ENCODE measurements around the gene TMED7.

TMED7 gene

GRCh38 chr5:115579216-115579615 is 46.6 kb downstream of the TMED7 start:
- DNase-seq: no peak

DNA sequence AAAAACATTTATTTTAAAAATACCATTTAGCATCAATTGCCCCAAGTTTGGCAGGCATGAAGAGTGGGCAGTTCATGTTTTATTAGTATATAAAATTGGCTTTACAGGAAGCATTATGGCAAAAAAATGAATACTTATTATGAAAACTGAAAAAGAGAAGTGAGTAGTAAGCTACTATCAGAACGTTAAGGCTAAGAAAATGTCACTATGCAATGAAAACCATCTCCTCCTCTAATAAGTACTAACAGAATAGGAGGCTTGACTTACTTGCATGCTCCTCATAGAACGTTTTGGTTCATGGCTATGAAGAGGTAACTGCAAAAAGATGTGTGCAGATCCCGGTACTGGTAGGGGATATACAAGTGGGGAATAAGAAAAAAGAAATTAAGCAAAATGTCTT is 47.2 kb downstream of the TMED7 start:
- no peak for DNase-seq

GRCh38 chr5:115577741-115578140 is 48.1 kb downstream of the TMED7 start:
- DNase-seq: no peak

DNA sequence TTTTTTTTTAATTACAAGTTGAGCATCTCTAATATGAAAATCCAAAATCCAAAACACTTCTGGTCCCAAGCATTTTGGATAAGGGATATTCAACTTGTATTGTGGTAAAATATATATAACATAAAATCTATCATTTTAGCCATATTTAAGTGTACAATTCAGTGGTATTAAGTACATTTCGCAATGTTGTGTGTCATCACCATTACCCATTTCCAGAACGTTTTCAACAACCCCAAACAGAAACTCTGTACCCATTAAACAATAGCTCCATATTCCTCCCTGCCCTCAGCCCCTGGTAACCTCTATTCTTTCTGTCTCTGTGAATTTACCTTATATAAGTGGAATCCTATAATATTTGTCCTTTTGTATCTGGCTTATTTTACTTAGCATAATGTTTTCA is 48.5 kb downstream of the TMED7 start:
- no peak for DNase-seq

DNA sequence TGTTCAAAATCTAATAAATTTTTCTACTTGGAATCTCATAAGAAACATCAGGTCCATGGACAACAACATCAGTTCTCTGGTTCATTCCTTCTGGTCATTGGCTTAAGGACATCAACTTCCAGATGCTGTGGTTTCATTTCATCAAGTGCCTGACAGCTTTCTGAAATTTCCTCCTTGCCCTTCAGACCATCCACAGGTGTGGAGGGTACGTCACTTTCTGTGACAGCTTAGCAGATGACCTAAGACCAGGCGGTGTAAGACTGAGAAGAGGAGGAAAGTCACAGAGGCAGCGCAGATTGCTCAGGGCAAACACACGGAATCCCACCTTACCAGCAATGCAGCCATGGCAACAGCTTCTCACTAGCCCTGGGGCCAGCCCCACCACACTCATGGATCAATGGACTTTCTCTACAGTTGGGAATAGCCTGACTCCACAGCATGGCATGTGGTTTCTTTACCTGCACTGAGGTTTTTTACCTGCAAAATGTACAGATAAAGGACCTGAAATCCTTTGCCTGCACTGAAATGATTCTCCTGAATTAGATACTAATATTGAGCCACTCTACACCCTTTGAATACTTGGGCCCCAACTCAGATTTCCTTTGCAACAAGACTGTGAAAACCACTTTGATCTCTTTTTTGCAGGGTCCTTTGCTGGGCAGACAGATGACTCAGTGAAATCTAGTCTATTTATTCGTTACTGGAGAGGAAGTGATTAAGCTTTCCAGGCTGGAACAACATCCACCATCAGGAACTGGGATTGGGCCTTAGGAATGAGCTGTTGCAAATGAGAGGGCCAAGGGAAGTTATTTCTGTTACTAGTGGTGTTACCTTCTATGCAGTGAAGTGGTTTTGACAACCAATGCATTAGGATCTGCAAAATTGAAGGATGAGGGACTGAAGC is 50.4 kb downstream of the TMED7 start:
- no peak for DNase-seq

GRCh38 chr5:115573133-115573532 is 52.7 kb downstream of the TMED7 start:
- DNase-seq: no peak

DNA sequence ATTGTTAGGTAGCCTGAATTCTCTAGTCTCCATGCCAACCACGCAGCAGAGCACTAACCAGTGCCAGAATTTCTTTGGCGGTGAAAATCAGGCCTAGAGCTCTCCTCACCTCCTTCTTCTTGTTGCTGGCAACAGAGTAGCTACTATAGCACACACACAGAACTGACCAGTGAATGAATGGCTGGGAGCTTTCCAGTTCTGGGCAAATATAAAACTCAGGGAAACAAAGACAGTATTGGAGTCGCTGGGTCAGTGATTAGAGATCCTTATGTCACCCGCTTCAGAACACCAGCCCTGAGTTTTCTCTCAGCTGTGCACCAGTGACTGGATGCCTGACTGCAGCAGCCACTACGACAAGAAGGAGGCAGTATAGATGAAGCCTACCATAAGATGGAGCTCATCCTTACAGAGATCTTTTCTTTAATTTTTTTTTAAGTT is 54.4 kb downstream of the TMED7 start:
- DNase-seq: no peak

DNA sequence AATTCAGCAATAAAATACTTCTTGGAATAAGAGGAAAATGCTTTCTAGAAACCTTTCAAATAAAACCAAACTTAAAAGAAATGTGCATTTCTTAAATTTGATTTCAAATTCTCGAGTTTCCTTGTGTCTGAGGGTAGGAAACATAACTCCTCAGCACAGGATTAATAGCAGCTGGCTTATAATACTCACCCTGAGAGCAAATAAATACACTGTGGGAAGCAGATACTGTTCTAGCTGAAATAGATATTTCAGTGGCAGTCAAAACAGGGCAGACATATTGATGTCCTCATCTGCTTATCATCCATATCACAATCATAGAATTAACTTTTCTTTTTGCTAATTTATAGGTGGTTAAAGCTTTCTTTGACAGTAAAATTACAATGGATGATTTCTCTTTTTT is 57.2 kb downstream of the TMED7 start:
- DNase-seq: no peak

DNA sequence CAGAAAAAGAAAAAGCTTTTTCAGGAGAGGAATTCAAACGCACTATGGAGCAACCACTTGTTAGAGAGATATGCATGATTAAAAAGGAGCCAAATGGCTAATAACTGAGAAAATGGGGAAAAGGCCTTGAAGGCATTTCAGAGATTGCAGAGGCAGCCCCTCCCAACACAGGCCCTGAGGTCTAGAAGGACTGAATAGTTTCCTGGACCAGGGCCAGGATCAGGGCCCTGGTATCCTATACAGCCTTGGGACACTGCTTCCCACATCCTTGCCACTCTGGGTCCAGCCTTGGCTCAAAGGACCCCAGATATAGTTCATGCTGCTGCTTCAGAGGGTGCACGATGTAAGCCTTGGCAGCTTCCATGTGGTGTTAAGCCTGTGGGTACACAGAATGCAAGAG is 60.6 kb downstream of the TMED7 start:
- DNase-seq: no peak

All from NCI-H1092 (cell line).